GM12874 (cell line): ENCODE data around the gene DNAJB12.

Source experiments
- CTCF ChIP-seq: IDR thresholded peaks from 2 replicates; pipeline ENCODE4 v1.5.1; 2011; ENCODE audit warnings: low read depth, mild to moderate bottlenecking, control low read depth, low read length, moderate library complexity; ENCODE audit not compliant: insufficient read depth

DNAJB12 gene

GRCh38 chr10:72308320-72308987 lies 46.3 kb downstream of the DNAJB12 start:
- TF ChIP-seq CTCF, result no peak

DNA sequence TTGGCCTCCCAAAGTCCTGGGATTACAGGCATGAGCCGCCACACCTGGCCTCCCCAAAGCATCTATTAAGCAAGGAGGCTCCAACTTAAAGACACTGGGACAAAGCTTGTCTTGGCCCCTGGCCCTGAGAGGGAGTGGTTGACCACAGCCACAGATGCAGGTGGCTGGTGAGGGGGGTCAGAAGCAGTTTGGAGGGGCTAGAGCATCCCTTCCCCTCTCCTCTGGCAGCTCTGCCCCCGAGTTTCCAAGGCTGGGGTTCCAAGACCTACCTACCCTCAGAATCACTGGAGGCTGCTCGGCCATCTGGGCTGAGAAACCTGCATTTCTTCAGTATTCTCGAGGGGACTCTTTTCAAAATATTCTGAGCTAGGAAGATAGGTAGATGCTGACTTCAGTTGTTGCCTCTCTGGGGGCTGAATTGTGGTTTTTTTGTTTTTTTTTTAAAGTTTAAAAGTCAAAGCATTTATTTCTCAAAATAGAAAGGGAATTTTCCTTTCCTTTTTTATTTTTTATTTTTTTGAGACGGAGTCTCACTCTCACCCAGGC lies 48.4 kb downstream of the DNAJB12 start:
- TF ChIP-seq CTCF, result no peak

DNA sequence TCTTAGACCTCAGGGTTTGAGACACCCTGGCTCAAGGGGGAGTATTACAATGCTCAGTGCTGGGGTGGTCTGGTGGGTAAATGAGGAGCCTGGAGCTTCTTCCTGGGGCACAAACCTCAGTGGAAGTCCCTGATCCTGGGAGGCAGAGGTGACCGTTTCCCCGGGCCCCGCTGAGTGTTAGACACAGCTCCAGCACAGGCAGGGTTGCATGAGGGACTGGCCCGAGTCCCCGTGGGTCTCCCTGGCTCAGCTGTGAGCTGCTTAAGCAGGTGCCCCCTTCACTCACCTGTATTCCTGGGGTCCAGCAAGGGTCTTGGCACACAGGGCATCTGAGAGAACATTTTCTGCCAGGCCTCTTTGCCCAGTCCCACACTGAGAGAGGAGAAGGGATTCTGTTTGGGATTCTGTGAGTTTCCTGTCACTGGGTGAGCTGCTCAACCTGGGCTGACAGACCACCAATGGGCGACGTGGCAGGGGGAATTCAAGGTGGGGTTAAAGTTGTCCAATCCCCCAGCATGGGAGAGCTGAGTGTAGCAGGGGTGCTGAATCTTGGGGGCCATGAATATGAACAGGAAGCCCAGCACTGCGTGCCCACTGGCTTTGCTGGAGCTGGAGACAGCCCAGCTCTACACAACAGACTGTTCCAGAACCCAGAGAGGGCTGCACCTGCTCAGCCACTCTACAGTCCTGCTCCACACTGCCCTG lies 51.1 kb downstream of the DNAJB12 start:
- TF ChIP-seq CTCF, result no peak

GRCh38 chr10:72298592-72299519 lies 55.9 kb downstream of the DNAJB12 start:
- no peak for TF ChIP-seq CTCF

GRCh38 chr10:72297805-72298591 lies 56.7 kb downstream of the DNAJB12 start:
- no peak for TF ChIP-seq CTCF

- no peak for TF ChIP-seq CTCF
Observed at GRCh38 chr10:72297281-72297804, 57.4 kb downstream of the DNAJB12 start.
